CD4-positive, alpha-beta T cell treated with Interleukin-4 for 1 hour (primary cell): Measurements from ENCODE around the gene CYP2W1.
"Not testable (repeated sequence)": the region's sequence is repeated elsewhere in the genome, so short reads cannot be mapped to it uniquely, and the experiment has no call there.

ENCODE experiments used
- DNase-seq, 2 donors: peaks; one replicate each; pipeline ENCODE4 v3.0.0-alpha.2; 2020 to 2022

CYP2W1 gene

GRCh38 chr7:997404-998395, 14.7 kb downstream of the CYP2W1 start:
- DNase-seq = no peak

GRCh38 chr7:999149-999879, 16.3 kb downstream of the CYP2W1 start:
- no peak for DNase-seq

- no peak for DNase-seq
Observed at GRCh38 chr7:999941-1000935, 17.3 kb downstream of the CYP2W1 start.

GRCh38 chr7:1001069-1001770, 18.2 kb downstream of the CYP2W1 start:
- not testable (repeated sequence) for DNase-seq

GRCh38 chr7:1002026-1002425, 19.0 kb downstream of the CYP2W1 start:
- not testable (repeated sequence) for DNase-seq

GRCh38 chr7:1002445-1002844, 19.5 kb downstream of the CYP2W1 start:
- DNase-seq = not testable (repeated sequence)

- DNase-seq = peak in 1 of 2 donors; percentile 67
Observed at GRCh38 chr7:1004018-1004852, 21.3 kb downstream of the CYP2W1 start.

GRCh38 chr7:1005303-1005702, 22.3 kb downstream of the CYP2W1 start:
- no peak for DNase-seq

GRCh38 chr7:1007901-1008300, 24.9 kb downstream of the CYP2W1 start:
- no peak for DNase-seq

- DNase-seq = no peak
Observed at GRCh38 chr7:1008733-1009363, 25.9 kb downstream of the CYP2W1 start.

GRCh38 chr7:1009747-1010146, 26.8 kb downstream of the CYP2W1 start:
- no peak for DNase-seq

GRCh38 chr7:1010226-1010625, 27.2 kb downstream of the CYP2W1 start:
- DNase-seq = no peak

GRCh38 chr7:1011297-1012003, 28.5 kb downstream of the CYP2W1 start:
- peak; percentile 43 to 62 for DNase-seq

GRCh38 chr7:1012004-1012715, 29.2 kb downstream of the CYP2W1 start:
- DNase-seq = no peak

GRCh38 chr7:1012716-1013095, 29.7 kb downstream of the CYP2W1 start:
- DNase-seq = no peak

- no peak for DNase-seq
Observed at GRCh38 chr7:1013581-1013980, 30.6 kb downstream of the CYP2W1 start.

GRCh38 chr7:1014681-1015080, 31.7 kb downstream of the CYP2W1 start:
- DNase-seq = no peak

GRCh38 chr7:1015196-1016121, 32.5 kb downstream of the CYP2W1 start:
- no peak for DNase-seq
